ENCODE measurements around the gene PALLD.

The PALLD gene

GRCh38 chr4:168592676-168593075 is 95.8 kb downstream of the PALLD start:
- H3K4me3 ChIP-seq (ENCODE audit: low read depth, low read length) = no peak overlapping the region
- no peak for TF ChIP-seq CTCF (IDR thresholded peaks at IDR 0.05; ENCODE audit: low read depth, low read length)

- H3K4me3 ChIP-seq (ENCODE audit: low read depth, low read length) = no peak overlapping the region
- TF ChIP-seq CTCF (IDR thresholded peaks at IDR 0.05; ENCODE audit: low read depth, low read length) = no peak
Measured at GRCh38 chr4:168593399-168593798, 96.5 kb downstream of the PALLD start.

GRCh38 chr4:168594121-168594520 is 97.3 kb downstream of the PALLD start:
- TF ChIP-seq CTCF (IDR thresholded peaks at IDR 0.05; ENCODE audit: low read depth, low read length) = no peak
- H3K4me3 ChIP-seq (ENCODE audit: low read depth, low read length) = no peak overlapping the region

GRCh38 chr4:168598191-168598590 is 101.3 kb downstream of the PALLD start:
- no peak for TF ChIP-seq CTCF (IDR thresholded peaks at IDR 0.05; ENCODE audit: low read depth, low read length)

GRCh38 chr4:168600796-168601583 is 104.1 kb downstream of the PALLD start:
- no peak overlapping the region for H3K4me3 ChIP-seq (ENCODE audit: low read depth, low read length)
- TF ChIP-seq CTCF (IDR thresholded peaks at IDR 0.05; ENCODE audit: low read depth, low read length) = no peak

More at GRCh38 chr4:168598191-168598590, 101.3 kb downstream of the PALLD start:
- H3K4me3 ChIP-seq (ENCODE audit: low read depth, low read length) = no peak overlapping the region

GRCh38 chr4:168601899-168602298 is 105.0 kb downstream of the PALLD start:
- no peak for TF ChIP-seq CTCF (IDR thresholded peaks at IDR 0.05; ENCODE audit: low read depth, low read length)
- H3K4me3 ChIP-seq (ENCODE audit: low read depth, low read length) = no peak overlapping the region

- H3K4me3 ChIP-seq (ENCODE audit: low read depth, low read length) = no peak overlapping the region
- TF ChIP-seq CTCF (IDR thresholded peaks at IDR 0.05; ENCODE audit: low read depth, low read length) = no peak
Measured at GRCh38 chr4:168604496-168605373, 107.9 kb downstream of the PALLD start.

All from WI38 (cell line).